GM21423 (cell line): Measurements from ENCODE around the gene GPR62.

Experiments used
- ATAC-seq: cut with Tn5 transposase; IDR thresholded peaks from one replicate; pipeline ENCODE4 v1.9.1; 2021; ENCODE audit warnings: mild to moderate bottlenecking, moderate library complexity; ENCODE audit not compliant: unreplicated experiment

Gene GPR62

GRCh38 chr3:51968883-51969678 is 13.9 kb downstream of the GPR62 start:
- ATAC-seq = no peak

DNA sequence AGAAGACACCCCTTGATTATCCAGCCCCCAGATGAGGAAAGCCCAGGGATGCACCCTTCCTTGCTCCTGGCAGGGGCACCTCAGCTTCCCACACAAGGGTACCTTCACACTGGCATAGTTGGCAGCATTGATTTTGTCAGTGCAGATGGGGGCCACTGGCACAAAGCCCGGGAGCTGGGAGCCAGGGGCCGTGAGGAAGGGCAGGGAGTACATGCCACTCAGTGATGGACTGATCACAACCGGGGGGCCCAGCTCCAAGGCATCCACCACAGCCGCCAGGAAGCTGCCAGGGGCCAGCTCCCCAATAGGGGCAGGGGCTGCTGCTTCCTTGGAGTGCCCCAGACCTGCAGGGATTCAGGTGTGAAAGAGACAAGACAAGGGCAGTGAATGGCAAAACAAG is 14.7 kb downstream of the GPR62 start:
- ATAC-seq = no peak

GRCh38 chr3:51970606-51971300 is 15.6 kb downstream of the GPR62 start:
- ATAC-seq = no peak

DNA sequence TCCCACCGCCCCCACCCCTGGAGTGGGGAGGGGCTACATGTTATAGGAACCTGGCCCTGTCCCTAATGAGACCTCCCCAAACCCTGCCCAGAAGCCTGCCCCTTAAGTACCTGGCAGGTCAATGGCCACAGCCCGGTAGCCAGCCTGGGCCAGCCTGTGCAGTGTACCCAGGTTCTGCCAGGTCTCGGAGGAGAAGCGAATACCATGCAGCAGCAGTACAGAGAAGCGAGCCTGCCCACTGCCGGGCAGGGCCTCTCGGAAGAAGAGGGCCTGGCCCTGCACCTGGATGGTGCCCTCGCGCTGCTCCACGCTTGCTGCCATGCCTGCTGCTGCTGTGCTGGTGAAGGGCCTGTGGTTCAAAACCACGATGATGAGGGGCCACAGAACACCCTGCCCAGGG is 16.2 kb downstream of the GPR62 start:
- ATAC-seq = no peak

DNA sequence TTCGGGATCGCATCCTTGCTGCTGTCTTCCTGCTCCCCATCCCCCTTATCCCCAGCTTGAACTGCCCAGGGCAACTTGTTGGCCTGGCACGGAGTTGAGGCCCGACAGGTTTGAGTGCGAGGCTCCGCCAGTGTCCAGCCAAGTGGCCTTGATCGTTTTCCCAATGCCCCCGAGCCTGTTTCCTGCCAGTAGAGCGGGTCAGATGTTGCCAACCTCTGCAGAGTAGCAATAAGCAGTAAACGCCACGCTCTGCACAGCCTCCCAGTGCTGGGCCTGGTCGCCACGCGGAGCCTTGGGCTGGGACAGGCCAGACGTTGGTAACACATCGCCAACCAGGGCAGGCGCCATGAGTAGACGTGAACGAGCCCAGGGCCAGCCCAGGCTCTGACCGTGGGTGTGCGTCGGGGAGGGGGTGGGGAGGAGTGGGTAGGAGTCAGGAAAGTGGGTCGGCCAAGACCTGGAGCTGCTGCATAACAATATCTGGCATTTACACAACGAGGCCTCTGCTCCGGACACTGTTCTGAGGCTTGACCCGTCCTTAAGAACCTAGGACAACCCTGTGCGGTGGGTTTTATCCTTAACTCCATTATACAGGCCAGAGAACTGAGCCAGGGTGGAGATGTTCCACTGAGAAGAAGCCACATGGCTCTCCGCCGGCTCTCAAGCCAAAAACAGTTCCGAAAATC is 19.2 kb downstream of the GPR62 start:
- ATAC-seq = peak; percentile 3

GRCh38 chr3:51974963-51975851 is 20.0 kb downstream of the GPR62 start, which contains the start of gene ABHD14A:
TSS of gene ABHD14A (plus strand) at chr3:51975064. CDS start at chr3:51975136, 72 bp downstream.
- peak; percentile 44 for ATAC-seq

- ATAC-seq = no peak
These were observed 20.8 kb downstream of the GPR62 start for GRCh38 chr3:51975852-51976549.

GRCh38 chr3:51977446-51978142 is 22.4 kb downstream of the GPR62 start:
- no peak for ATAC-seq

DNA sequence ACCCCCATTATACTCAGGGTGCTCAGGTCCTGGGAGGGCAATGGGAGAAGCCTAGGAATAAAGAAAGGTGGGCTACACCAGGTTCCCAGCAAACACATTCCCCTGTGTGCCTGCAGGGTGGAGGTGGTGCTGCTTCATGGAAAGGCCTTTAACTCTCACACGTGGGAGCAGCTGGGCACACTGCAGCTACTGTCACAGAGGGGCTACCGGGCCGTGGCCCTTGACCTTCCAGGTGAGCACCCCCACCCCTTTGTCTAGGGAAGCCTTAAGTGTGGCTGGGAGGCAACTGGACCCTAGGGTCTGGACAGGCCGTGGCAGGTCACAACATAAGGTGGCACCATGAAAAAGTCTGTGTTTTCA is 22.9 kb downstream of the GPR62 start:
- ATAC-seq = no peak

DNA sequence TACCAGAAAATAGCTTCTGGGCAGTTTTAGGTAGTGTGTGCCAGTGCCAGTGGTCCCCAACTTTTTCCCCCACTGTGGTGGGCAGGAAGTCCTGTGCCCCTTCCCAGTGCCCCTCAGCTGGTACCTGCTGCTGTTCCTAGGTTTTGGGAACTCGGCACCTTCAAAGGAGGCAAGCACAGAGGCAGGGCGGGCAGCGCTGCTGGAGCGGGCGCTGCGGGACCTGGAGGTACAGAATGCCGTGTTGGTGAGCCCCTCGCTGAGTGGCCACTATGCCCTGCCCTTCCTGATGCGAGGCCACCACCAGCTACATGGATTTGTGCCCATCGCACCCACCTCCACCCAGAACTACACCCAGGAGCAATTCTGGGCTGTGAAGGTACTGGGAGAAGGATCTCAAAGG is 25.1 kb downstream of the GPR62 start:
- ATAC-seq = no peak

DNA sequence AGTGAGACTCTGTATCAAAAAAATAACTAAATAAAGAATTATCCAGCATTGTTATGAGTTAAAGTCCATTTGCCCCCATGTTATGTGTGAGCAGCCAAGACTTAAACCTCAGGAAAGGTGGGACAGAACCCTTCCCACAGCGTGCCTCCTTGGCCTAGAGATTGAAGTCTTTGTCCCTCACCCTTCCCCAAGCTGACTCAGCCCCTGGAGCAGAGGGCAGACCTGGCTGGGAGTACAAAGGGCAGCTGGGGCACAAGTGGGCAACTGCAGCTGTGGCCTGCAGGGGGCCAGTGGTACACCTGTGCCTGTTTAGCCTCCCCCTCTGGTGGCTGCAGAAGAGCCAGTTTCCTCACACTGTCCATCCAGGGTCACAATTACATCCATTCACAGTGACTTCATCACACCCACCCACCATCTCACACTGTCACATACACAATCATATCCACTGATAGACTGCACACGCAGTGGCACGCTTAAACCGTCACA is 27.2 kb downstream of the GPR62 start:
- ATAC-seq = peak; percentile 44

GRCh38 chr3:51982838-51983577 is 27.8 kb downstream of the GPR62 start, which contains the start of gene ACY1:
TSS of gene ACY1 (plus strand) at chr3:51983535. CDS start at chr3:51984065, 530 bp downstream.
- peak; percentile 76 for ATAC-seq

- no peak for ATAC-seq
These were observed 28.5 kb downstream of the GPR62 start for GRCh38 chr3:51983578-51984268.

GRCh38 chr3:51984269-51984647 is 29.1 kb downstream of the GPR62 start:
- no peak for ATAC-seq

DNA sequence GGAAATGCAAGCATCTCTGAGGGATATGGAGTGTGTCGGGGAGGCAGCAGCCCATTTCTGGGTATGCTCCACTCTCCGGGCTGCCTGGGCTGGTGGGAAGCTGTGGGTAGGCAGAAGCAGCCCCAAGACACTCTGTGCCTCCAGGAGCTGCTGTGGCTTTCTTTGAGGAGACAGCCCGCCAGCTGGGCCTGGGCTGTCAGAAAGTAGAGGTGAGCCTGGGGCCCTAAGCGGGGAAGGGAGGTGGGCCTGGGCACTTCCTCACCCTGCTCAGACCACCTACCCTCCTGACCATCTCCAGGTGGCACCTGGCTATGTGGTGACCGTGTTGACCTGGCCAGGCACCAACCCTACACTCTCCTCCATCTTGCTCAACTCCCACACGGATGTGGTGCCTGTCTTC is 29.9 kb downstream of the GPR62 start:
- ATAC-seq = no peak

GRCh38 chr3:51986010-51986947 is 31.1 kb downstream of the GPR62 start:
- ATAC-seq = no peak

DNA sequence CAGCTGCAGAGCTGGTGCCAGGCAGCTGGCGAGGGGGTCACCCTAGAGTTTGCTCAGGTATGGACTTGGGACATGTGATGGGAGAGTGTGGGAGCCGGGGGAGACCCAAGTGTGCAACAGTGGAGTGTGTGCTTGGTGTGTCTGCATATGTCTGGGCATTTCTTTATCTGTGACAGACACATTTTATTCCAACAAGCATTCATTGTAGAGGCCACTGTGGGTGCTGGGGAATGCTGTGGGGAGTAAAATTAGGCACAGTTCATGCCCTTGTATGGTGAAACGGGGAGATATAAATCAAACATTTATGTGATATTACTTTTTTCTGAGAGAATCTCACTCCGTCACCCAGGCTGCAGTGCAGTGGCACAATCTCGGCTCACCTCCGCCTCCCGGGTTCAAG is 32.4 kb downstream of the GPR62 start:
- no peak for ATAC-seq
